NT2/D1 (cell line): ENCODE data around the gene CD86.

ENCODE experiments used
- YY1 ChIP-seq: IDR thresholded peaks from 2 replicates; pipeline ENCODE4 v1.6.1; 2011; ENCODE audit not compliant: insufficient read length, insufficient read depth
- ZNF274 ChIP-seq: IDR thresholded peaks from 2 replicates; pipeline ENCODE4 v1.6.1; 2011; ENCODE audit warnings: mild to moderate bottlenecking, low read depth, low read length

- TF ChIP-seq ZNF274 (no peak), YY1 (no peak)
Observed at GRCh38 chr3:122013448-122013925, 41.7 kb upstream of the CD86 start.
